H1 (cell line): ENCODE results near the gene FCGR2B. TPM values are rescaled to one million over a fixed set of nuclear protein-coding genes. Genes with fewer than 3 reads are reported as not detected.

Source experiments
- CTCF ChIA-PET: fragments of 300-600 bp; sonication (Branson Sonifier 250); formaldehyde crosslinking; loops from one replicate; lab custom pipeline; 2021; ENCODE audit not compliant: partially characterized antibody; lab: Charles Lee
- POLR2A ChIA-PET: fragments of 300-600 bp; sonication (Branson Sonifier 250); formaldehyde crosslinking; loops from one replicate; lab custom pipeline; 2021; ENCODE audit warnings: inconsistent platforms; ENCODE audit not compliant: partially characterized antibody; lab: Charles Lee
- DNase-seq, 2 experiments: peaks; one replicate each; pipeline versions ENCODE4 v3.0.0 to v3.0.0-alpha.2; 2010 to 2022; ENCODE audit warnings: low spot score in 2 of 2, low read depth in 1 of 2, mixed read lengths in 1 of 2
- FAIRE-seq: peaks from 2 replicates; lab custom pipeline; 2011; peaks lifted over from hg19 to GRCh38; lab: Jason Lieb, UNC
- H2AFZ ChIP-seq: 2 replicates; pipeline ENCODE4 v1.8.1; 2012; ENCODE audit warnings: low read length, inconsistent platforms
- H2AK5ac ChIP-seq: 2 replicates; pipeline ENCODE4 v1.6.1; 2013; ENCODE audit warnings: low read depth, low read length
- H2BK120ac ChIP-seq: replicated peaks from 2 replicates; pipeline ENCODE3; 2013; ENCODE audit warnings: low read depth, low read length, inconsistent platforms
- H2BK12ac ChIP-seq: 2 replicates; pipeline ENCODE4 v1.6.1; 2013; ENCODE audit warnings: low read depth, low read length
- H2BK15ac ChIP-seq: 2 replicates; pipeline ENCODE4 v1.6.1; 2013; ENCODE audit warnings: low read length
- H2BK20ac ChIP-seq: 2 replicates; pipeline ENCODE4 v1.6.1; 2013; ENCODE audit warnings: low read length
- H2BK5ac ChIP-seq: 2 replicates; pipeline ENCODE4 v1.6.1; 2013; ENCODE audit warnings: low read depth, low read length
- H3K14ac ChIP-seq: 2 replicates; pipeline ENCODE4 v1.6.1; 2013; ENCODE audit warnings: inconsistent platforms; ENCODE audit not compliant: insufficient read length
- H3K18ac ChIP-seq: 2 replicates; pipeline ENCODE4 v1.6.1; 2013; ENCODE audit warnings: low read length; ENCODE audit errors: extremely low read depth
- H3K23ac ChIP-seq: 2 replicates; pipeline ENCODE4 v1.6.1; 2013; ENCODE audit warnings: inconsistent platforms; ENCODE audit not compliant: insufficient read length
- H3K23me2 ChIP-seq: 2 replicates; pipeline ENCODE4 v1.6.1; 2013; ENCODE audit warnings: low read depth, low read length
- H3K27ac ChIP-seq: 2 replicates; pipeline ENCODE4 v1.6.1; 2011; ENCODE audit warnings: low read depth, low read length, inconsistent platforms
- H3K27me3 ChIP-seq, 4 experiments: replicated peaks in 1 of 4; 1 replicate in 1 of 4; 2 replicates in 3 of 4; pipeline versions ENCODE4 v1.6.1 to v1.8.1; 2011 to 2013; ENCODE audit warnings: low read length in 3 of 4, mild to moderate bottlenecking in 3 of 4, inconsistent platforms in 2 of 4, mixed read lengths in 2 of 4, moderate library complexity in 1 of 4; ENCODE audit not compliant: control insufficient read depth in 3 of 4, insufficient read depth in 3 of 4; ENCODE audit errors: extremely low read depth in 1 of 4
- H3K36me3 ChIP-seq, 4 experiments: 2 replicates each; pipeline versions ENCODE4 v1.6.1 to v1.8.1; 2011 to 2013; ENCODE audit warnings: mild to moderate bottlenecking in 4 of 4, low read length in 3 of 4, moderate library complexity in 2 of 4, control low read depth in 1 of 4, inconsistent platforms in 1 of 4; ENCODE audit not compliant: insufficient read depth in 4 of 4, control insufficient read depth in 2 of 4
- H3K4ac ChIP-seq: replicated peaks from 2 replicates; pipeline ENCODE3; 2013; ENCODE audit warnings: low read length, low read depth, mixed read lengths, inconsistent platforms; ENCODE audit not compliant: insufficient read length
- H3K4me1 ChIP-seq, 4 experiments: replicated peaks in 1 of 4; 1 replicate in 1 of 4; 2 replicates in 3 of 4; pipeline versions ENCODE4 v1.6.1 to v1.8.1; 2011 to 2013; ENCODE audit warnings: low read length in 3 of 4, inconsistent platforms in 2 of 4, mixed read lengths in 1 of 4; ENCODE audit not compliant: insufficient read depth in 4 of 4, control insufficient read depth in 3 of 4
- H3K4me2 ChIP-seq, 2 experiments: 2 replicates each; pipeline versions ENCODE4 v1.6.1 to v1.8.1; 2011 to 2013; ENCODE audit warnings: low read depth in 2 of 2, low read length in 2 of 2, control low read depth in 1 of 2, inconsistent platforms in 1 of 2, mild to moderate bottlenecking in 1 of 2; ENCODE audit not compliant: insufficient read depth in 1 of 2
- H3K4me3 ChIP-seq, 4 experiments: fragments of 200-600, 300-600 bp in 1 of 4; sonication (generic), shearing (Covaris generic), sonication (Bioruptor Twin) in 1 of 4; 2 replicates each; pipeline versions ENCODE4 v1.5.1 to v1.8.1; 2011 to 2016; ENCODE audit warnings: low read length in 4 of 4, low read depth in 3 of 4, control low read depth in 2 of 4, inconsistent platforms in 2 of 4, mild to moderate bottlenecking in 2 of 4, mixed read lengths in 1 of 4, moderate library complexity in 1 of 4; ENCODE audit not compliant: insufficient read depth in 2 of 4; ENCODE audit errors: extremely low read depth in 1 of 4
- H3K56ac ChIP-seq: replicated peaks from 2 replicates; pipeline ENCODE3; 2013; ENCODE audit warnings: low read depth, mild to moderate bottlenecking, mixed read lengths, low read length, inconsistent platforms; ENCODE audit not compliant: insufficient read length
- H3K79me1 ChIP-seq: 2 replicates; pipeline ENCODE4 v1.6.1; 2013; ENCODE audit warnings: low read depth, low read length, control low read depth
- H3K79me2 ChIP-seq, 2 experiments: 2 replicates each; pipeline versions ENCODE4 v1.6.1 to v1.8.1; 2012 to 2013; ENCODE audit warnings: low read length in 2 of 2, mild to moderate bottlenecking in 2 of 2, inconsistent platforms in 1 of 2; ENCODE audit not compliant: insufficient read depth in 2 of 2, control insufficient read depth in 1 of 2
- H3K9ac ChIP-seq, 4 experiments: replicated peaks in 1 of 4; 1 replicate in 1 of 4; 2 replicates in 3 of 4; pipeline versions ENCODE4 v1.6.1 to v1.8.1; 2011 to 2013; ENCODE audit warnings: low read depth in 3 of 4, low read length in 3 of 4, control low read depth in 2 of 4, mild to moderate bottlenecking in 2 of 4, moderate library complexity in 2 of 4, inconsistent platforms in 1 of 4; ENCODE audit errors: extremely low read depth in 1 of 4
- H3K9me3 ChIP-seq, 2 experiments: 2 replicates each; pipeline versions ENCODE4 v1.6.1 to v1.8.1; 2012 to 2013; ENCODE audit warnings: mild to moderate bottlenecking in 2 of 2, moderate library complexity in 2 of 2, control low read depth in 1 of 2, inconsistent platforms in 1 of 2, low read depth in 1 of 2, low read length in 1 of 2, mixed read lengths in 1 of 2; ENCODE audit not compliant: insufficient read depth in 2 of 2
- H4K20me1 ChIP-seq, 2 experiments: replicated peaks in 1 of 2; 2 replicates each; pipeline versions ENCODE3 to v1.8.1; 2011 to 2013; ENCODE audit warnings: inconsistent platforms in 2 of 2, low read length in 2 of 2, mild to moderate bottlenecking in 1 of 2; ENCODE audit not compliant: insufficient read depth in 2 of 2, control insufficient read depth in 1 of 2
- H4K5ac ChIP-seq: 2 replicates; pipeline ENCODE4 v1.6.1; 2013; ENCODE audit warnings: low read length, low read depth, mixed read lengths, inconsistent platforms; ENCODE audit not compliant: insufficient read length
- H4K8ac ChIP-seq: 2 replicates; pipeline ENCODE4 v1.8.0; 2013; ENCODE audit warnings: mild to moderate bottlenecking, moderate library complexity, low read length, inconsistent platforms; ENCODE audit not compliant: insufficient read depth; ENCODE audit errors: extremely low read depth
- H4K91ac ChIP-seq: replicated peaks from 2 replicates; pipeline ENCODE3; 2013; ENCODE audit warnings: low read length, mixed read lengths, inconsistent platforms; ENCODE audit not compliant: insufficient read length
- JUN ChIP-seq: IDR thresholded peaks from 2 replicates; pipeline ENCODE4 v1.6.1; 2011; ENCODE audit warnings: low read depth, mild to moderate bottlenecking, improper control_type of control experiment, low read length
- SIX5 ChIP-seq: IDR thresholded peaks from 2 replicates; pipeline ENCODE4 v1.6.1; 2011; ENCODE audit warnings: mild to moderate bottlenecking, low read depth, low read length
- WGBS, 2 experiments: shearing (Covaris generic) in 1 of 2; methylation state at CpG; one replicate each; pipeline versions ENCODE4 v1.1.6 to v1.1.7; 2013 to 2015; ENCODE audit warnings: low lambda C conversion rate in 2 of 2, mixed read lengths in 2 of 2, inconsistent platforms in 1 of 2, low coverage in 1 of 2, missing lambda C conversion rate in 1 of 2; ENCODE audit not compliant: insufficient replicate concordance in 2 of 2, insufficient coverage in 1 of 2, insufficient read length in 1 of 2; ENCODE audit errors: extremely low coverage in 1 of 2, missing lambda C conversion rate in 1 of 2; 5-methylcytosine and 5-hydroxymethylcytosine counted together
- polyA plus RNA-seq, 7 experiments: library from polyadenylated mRNA; depleted of rRNA in 3 of 7; stranded (reverse) in 5 of 7; unstranded in 2 of 7; fragments of >200 nt in 5 of 7; fragments of 200-250 nt in 2 of 7; gene quantifications; 1 replicate in 5 of 7; 2 replicates in 1 of 7; 4 replicates in 1 of 7; pipeline versions ENCODE4 v1.2.1 to v1.2.3, GENCODE V29; 2011 to 2013; ENCODE audit warnings: missing spikeins in 2 of 7, mixed read lengths in 2 of 7
- total RNA-seq: library from RNA; stranded (reverse); fragmentation: NEBNext Ultra II Directional; extraction: Animal tissue kit (Norgen Biotek cat#: 25700); gene quantifications from 2 replicates; pipeline ENCODE4 v1.2.1, GENCODE V29; 2021
- TF ChIP-seq, protein P1 (sequence below): IDR thresholded peaks from 2 replicates; pipeline ENCODE4 v1.6.1; 2012; ENCODE audit warnings: inconsistent platforms

Gene FCGR2B
- total and polyA plus RNA-seq, 2 of the 8 experiments (the other 6 are each of a cell fraction or from before 2014, with no cell fraction given): 0.05 TPM; not detected in 1

DNA sequence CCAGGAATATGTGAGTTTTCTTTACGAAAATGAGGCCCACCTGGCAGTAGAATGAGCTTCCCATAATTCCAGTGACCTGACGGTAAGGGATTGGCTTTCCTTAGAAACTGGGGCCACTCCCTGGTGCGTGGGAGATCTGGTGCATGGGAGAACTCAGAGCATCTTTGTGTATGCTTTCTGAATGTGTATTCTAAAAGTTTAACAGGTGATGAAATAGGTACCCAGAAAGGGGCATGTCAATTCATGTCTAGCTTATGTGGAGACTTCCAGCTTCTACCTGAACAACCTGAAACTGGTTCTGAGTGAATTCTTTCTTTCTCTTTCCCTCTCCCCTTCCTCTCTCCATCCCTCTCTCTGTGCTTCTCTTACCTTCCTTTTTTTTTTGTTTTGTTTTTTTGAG is 28.9 kb downstream of the FCGR2B start:
- Histone ChIP-seq H4K20me1 (no peaks in the 10 kb centered on the region), H2AFZ (peak overlapping the region; percentile 40; the same call in 1 of the 2 replicates), H3K9me3 (no peaks in the 10 kb centered on the region), H2BK12ac (no peak overlapping the region), H4K91ac (no peak overlapping the region), H2AK5ac (no peak overlapping the region), H3K4me1 (no peaks in the 10 kb centered on the region), H2BK20ac (no peak overlapping the region), H4K8ac (no peak overlapping the region), H3K9ac (no peak overlapping the region), H3K36me3 (no peaks in the 10 kb centered on the region), H2BK120ac (no peak overlapping the region), H3K4me3 (no peak overlapping the region), H3K27me3 (no peaks in the 10 kb centered on the region), H4K5ac (no peak overlapping the region), H2BK15ac (no peak overlapping the region), H3K18ac (no peak overlapping the region), H3K79me2 (no peaks in the 10 kb centered on the region), H3K23ac (no peak overlapping the region), H3K23me2 (no peaks in the 10 kb centered on the region; the same call in 1 of the 2 replicates), H3K14ac (no peak overlapping the region), H3K56ac (no peak overlapping the region), H3K27ac (no peak overlapping the region), H3K79me1 (no peaks in the 10 kb centered on the region), H3K4ac (no peak overlapping the region), H3K4me2 (no peak overlapping the region), H2BK5ac (no peak overlapping the region)
- ChIA-PET POLR2A (no interaction called here), CTCF (interaction anchor here (1.7 to 2.0 kb wide), 2 partner anchors 35 to 46 kb away, joined by 5 to 6 read pairs; no protein-coding TSS in a partner anchor)
- 87% methylated on average over 3 of the region's 3 CpGs; no CpG with 5 or more reads in 1 of the 2 experiments for WGBS, 2 experiments
- TF ChIP-seq JUN: no peak
- TF ChIP-seq SIX5: no peak
- TF ChIP-seq, protein P1, sequence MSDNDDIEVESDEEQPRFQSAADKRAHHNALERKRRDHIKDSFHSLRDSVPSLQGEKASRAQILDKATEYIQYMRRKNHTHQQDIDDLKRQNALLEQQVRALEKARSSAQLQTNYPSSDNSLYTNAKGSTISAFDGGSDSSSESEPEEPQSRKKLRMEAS: no peak
- DNase-seq (no peak), FAIRE-seq (no peak)
